Measurements from ENCODE around the gene ADAMTS5. TPM values are rescaled to one million over a fixed set of nuclear protein-coding genes. Genes with fewer than 3 reads are reported as not detected.

ADAMTS5 gene
- total RNA-seq, 2 experiments from 2014 or later = not detected

DNA sequence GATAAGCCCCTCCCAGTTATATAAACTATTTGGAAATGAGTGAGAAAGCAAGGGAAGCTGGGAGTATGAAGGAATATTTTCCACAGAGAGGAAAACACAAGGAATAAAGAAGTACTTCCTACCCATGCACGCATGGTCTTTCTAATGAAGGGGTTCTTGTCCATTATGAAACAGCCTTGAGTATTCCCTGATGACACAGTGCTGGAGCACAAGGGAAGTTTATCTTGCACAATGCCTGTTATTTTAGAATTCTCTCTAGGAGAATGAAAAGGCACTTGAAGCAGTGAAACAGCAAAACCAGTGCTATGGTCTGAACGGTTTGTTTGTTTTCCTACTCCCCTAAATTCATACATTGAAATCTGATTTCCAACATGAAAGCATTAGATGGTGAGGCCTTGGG is 83.1 kb downstream of the ADAMTS5 start:
- no peak overlapping the region for H3K27ac Mint-ChIP-seq

DNA sequence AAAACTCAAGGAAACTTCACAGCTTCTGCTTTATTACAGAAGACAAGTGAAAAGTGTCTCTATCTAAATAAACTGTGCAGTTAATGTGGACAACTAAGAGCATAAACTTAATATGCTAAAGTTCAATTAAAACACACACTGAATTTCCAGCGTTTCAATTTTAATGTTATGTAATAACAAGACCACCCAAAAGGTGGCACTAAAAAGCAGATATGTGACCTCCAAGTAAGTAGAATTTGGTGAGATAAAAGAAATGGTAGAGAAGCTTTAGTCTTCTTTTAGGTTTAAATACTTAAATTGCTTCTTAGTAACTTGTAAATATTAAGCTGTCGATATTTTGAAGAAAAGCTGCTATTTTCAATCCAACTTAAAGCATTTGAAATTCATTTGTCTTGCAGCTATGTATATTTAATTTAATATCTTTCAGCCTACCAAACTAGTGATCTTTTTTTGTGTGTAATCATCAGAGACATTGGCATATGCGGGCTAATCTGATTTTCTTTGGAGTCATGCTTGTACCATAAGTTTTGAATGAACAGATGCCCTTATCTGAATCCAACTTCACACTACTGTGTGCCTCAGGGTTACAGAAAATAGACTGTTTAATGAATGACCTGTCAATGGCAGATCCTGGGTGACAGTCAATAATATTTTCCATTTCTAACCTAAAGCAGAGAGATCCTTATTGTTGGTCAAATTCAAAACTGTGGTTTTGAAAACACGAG is 85.2 kb downstream of the ADAMTS5 start:
- no peaks in the 10 kb centered on the region for H3K9me3 Mint-ChIP-seq
- no peak overlapping the region for H3K4me3 Mint-ChIP-seq
- H3K36me3 Mint-ChIP-seq = no peaks in the 10 kb centered on the region
- no peak for DNase-seq
- H3K4me1 Mint-ChIP-seq = no peaks in the 10 kb centered on the region
- no peak overlapping the region for H3K27ac Mint-ChIP-seq
- H3K27me3 Mint-ChIP-seq = peaks cover 10% of the 10 kb centered on the region

More for the DNA sequence above, 83.1 kb downstream of the ADAMTS5 start:
- H3K4me3 Mint-ChIP-seq = no peak overlapping the region
- no peaks in the 10 kb centered on the region for H3K36me3 Mint-ChIP-seq
- H3K9me3 Mint-ChIP-seq = no peaks in the 10 kb centered on the region
- H3K27me3 Mint-ChIP-seq = peaks cover 10% of the 10 kb centered on the region
- no peak for DNase-seq
- H3K4me1 Mint-ChIP-seq = no peaks in the 10 kb centered on the region

DNA sequence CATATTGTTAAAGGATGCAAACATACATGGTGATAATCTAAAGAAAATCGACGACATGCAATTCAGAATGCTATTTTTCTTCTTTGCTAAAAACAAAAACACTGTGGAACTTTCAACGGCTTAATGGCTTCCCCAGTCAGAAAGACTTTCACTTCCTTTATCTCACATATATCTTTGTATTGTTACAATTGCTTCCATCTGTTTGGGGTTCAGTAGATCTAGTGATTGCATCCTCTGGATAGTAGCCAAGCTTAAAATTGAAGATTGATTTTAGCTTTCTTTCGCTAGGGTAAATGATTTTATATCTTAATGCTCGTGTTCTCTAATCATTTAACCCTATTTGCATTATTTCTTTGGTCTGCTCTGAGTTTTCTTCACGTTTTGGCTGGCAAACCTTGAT is 89.9 kb downstream of the ADAMTS5 start:
- DNase-seq = no peak
- Mint-ChIP-seq H3K4me1 (no peaks in the 10 kb centered on the region), H3K9me3 (peaks cover 5% of the 10 kb centered on the region), H3K27me3 (peaks cover 3% of the 10 kb centered on the region), H3K36me3 (no peaks in the 10 kb centered on the region), H3K4me3 (no peak overlapping the region), H3K27ac (no peak overlapping the region)

DNA sequence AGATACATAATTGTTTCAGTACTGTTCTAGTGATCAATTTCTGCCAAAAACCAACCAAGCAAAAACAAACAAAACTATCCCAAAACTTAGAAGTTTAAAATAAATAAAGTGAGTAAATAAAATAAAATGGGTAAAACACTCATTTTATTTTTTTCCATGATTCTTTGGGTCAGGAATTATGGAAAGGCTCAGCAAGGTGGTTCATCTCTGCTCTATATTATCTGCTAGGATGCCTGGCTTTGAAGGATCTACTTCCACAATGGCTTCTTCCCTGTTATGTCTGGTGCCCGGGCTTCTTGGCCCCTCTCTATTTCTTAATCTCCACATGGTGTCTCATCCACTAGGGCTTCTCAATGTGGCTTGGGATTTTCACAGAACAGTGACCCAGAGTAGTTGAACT is 92.5 kb downstream of the ADAMTS5 start:
- no peak for DNase-seq
- H3K36me3 Mint-ChIP-seq = no peaks in the 10 kb centered on the region
- no peaks in the 10 kb centered on the region for H3K27me3 Mint-ChIP-seq
- H3K4me1 Mint-ChIP-seq = no peaks in the 10 kb centered on the region
- H3K27ac Mint-ChIP-seq = no peak overlapping the region
- peaks cover 5% of the 10 kb centered on the region for H3K9me3 Mint-ChIP-seq
- H3K4me3 Mint-ChIP-seq = no peak overlapping the region

Other genes with a start within 250 kb of the ADAMTS5 start
- gene ADAMTS1, start 121.7 kb downstream of the ADAMTS5 start, total RNA-seq = under 1 TPM in 1 of 2 experiments, not detected in 1; 0.06 TPM

Data from activated naive CD8-positive, alpha-beta T cell treated with anti-CD3 and anti-CD28 coated beads for 36 hours (primary cell).